RWPE1 (cell line): Measurements from ENCODE around the gene THAP6.

ENCODE experiments used
- CTCF ChIA-PET: fragments of 350-600 bp; sonication (Branson Sonifier 250); formaldehyde crosslinking; extraction: SDS; loops from one replicate; lab custom pipeline; 2021; lab: Yijun Ruan, JAX
- POLR2A ChIA-PET: fragments of 400-600 bp; formaldehyde crosslinking; extraction: SDS; loops from one replicate; lab custom pipeline; 2020; ENCODE audit warnings: antibody characterized with exemption; ENCODE audit not compliant: low non-redundant PET; lab: Yijun Ruan, JAX
- DNase-seq: peaks from one replicate; pipeline ENCODE4 v3.0.0; 2012; ENCODE audit warnings: low spot score
- H3K27ac ChIP-seq: fragments of 450-650 bp; 2 replicates; pipeline ENCODE4 v1.5.1; 2017
- TF ChIP-seq, protein P1 (sequence below): fragments of 450-650 bp; conservative IDR thresholded peaks from 2 replicates; pipeline ENCODE4 v1.5.1; 2017; ENCODE audit warnings: low read depth, mild to moderate bottlenecking

The THAP6 gene, protein sequence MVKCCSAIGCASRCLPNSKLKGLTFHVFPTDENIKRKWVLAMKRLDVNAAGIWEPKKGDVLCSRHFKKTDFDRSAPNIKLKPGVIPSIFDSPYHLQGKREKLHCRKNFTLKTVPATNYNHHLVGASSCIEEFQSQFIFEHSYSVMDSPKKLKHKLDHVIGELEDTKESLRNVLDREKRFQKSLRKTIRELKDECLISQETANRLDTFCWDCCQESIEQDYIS

DNA sequence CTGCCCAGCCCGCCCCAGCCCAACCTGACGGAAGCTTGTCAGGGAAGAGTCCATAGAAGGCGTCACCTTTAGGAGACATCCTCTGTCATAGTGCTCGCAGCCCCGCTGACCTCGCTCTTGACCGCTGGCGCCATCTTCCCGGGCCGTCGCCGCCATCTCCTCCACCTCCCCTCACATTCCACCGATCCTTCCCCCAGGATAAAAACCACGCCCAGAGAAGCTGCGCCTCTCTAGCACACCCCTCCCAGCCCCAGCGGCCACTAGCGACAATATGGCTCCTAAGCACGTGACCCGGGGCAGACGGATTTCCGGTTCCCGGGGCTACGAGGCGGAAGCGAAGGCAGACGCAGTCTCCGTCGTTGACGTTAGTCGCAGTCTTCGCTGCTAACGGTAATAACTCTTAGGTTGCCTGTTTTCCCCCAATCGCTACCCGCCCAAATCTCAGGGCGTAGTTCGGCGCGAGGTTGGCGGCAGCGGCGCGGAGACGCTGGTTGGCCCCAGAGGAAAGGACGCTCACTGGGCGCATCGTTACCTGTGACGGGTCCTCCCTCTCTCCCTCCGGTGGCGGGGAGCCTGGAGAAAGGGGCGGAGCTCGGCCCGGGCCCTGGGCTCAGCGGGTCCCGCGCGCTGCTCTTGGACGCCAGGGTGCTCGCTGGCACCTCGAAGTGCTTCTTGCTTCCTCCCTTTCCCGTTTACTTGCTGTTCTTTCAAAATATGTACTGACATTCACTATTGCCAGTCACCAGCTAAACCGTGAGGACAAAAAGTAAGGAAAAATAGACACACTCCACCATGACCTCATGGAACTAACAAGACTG is at the start of gene THAP6, which contains the start of gene RCHY1:
TSS of gene THAP6 (plus strand) at position 343 of the 818 bp plus-strand sequence. CDS start 980 bp downstream, outside the sequence.
TSS of gene RCHY1 (minus strand) at position 273 of the 818 bp plus-strand sequence. CDS start at position 156, 117 bp downstream.
- ChIA-PET POLR2A (no interaction called here), CTCF (interaction anchor here (0.7 kb wide), 1 partner anchor 26 kb away, joined by 3 read pairs; no protein-coding TSS in a partner anchor)
- TF ChIP-seq, protein P1, sequence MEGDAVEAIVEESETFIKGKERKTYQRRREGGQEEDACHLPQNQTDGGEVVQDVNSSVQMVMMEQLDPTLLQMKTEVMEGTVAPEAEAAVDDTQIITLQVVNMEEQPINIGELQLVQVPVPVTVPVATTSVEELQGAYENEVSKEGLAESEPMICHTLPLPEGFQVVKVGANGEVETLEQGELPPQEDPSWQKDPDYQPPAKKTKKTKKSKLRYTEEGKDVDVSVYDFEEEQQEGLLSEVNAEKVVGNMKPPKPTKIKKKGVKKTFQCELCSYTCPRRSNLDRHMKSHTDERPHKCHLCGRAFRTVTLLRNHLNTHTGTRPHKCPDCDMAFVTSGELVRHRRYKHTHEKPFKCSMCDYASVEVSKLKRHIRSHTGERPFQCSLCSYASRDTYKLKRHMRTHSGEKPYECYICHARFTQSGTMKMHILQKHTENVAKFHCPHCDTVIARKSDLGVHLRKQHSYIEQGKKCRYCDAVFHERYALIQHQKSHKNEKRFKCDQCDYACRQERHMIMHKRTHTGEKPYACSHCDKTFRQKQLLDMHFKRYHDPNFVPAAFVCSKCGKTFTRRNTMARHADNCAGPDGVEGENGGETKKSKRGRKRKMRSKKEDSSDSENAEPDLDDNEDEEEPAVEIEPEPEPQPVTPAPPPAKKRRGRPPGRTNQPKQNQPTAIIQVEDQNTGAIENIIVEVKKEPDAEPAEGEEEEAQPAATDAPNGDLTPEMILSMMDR: no peak
- H3K27ac ChIP-seq: peak within 1 kb of the TSS; percentile 96
- peak; percentile 90 for DNase-seq

DNA sequence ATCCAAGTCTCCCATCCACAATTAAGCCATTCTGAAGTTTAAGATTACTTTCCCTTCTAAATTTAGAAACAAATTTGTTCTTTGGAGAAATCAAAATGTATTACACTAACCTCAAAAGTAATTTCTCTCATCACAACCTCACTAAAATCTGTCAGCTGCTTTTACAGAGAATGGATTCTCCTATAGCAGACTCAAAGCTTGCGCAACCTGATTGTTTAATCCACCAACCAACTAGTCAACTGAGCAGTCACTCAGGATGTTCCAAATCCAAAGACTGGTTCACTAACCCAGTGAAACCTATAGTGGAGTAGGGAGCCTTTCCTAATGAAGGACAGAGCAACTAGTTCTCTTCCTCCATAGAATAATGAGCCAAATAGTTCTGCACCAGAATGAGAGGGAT is 44.4 kb upstream of the THAP6 start:
- ChIA-PET CTCF (interaction anchor here (0.7 to 0.8 kb wide), 3 partner anchors 10 to 593 kb away, joined by 3 read pairs; no protein-coding TSS in a partner anchor), POLR2A (no interaction called here)
- TF ChIP-seq, protein P1: no peak
- no peak overlapping the region for H3K27ac ChIP-seq
- no peak for DNase-seq

DNA sequence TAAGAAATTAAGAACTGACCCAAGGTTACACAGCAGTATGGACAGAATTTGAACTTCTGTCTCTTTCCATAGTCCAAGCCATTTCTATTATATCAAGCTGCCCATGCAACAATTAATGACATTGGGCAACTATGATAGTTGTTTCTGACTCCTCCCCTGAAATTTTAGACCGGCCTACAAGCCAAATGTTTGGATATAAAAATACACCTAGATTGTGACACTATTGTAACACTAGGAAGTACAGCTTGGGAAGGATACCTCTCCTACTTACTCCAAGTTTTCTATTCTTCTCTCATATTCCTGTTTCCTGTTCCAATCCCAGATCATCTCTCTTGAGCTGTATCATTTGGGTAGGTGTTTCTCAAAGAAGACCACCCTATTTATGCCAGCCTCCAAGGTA is 43.5 kb upstream of the THAP6 start:
- H3K27ac ChIP-seq: no peak overlapping the region
- ChIA-PET POLR2A (no interaction called here), CTCF (no interaction called here)
- DNase-seq: no peak
- TF ChIP-seq, protein P1: no peak

DNA sequence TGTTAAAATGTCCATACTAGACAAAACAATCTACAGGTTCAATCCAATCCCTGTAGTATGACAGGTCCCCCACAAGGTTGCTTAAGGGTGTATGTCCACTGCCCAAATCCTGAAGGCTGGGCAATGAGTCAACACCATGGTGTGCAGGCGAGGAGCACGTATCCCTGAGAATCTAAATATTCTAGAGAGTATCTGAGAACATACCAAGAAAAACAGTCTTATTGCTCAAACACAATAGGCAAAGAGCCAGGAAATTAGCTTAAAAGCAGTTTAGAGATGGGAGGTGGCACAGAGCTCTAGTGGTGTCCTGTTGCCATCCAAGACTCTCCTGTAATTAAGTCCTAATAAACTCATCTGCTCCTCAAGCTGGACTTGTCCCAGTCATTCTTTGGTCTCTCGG is 37.1 kb upstream of the THAP6 start:
- CTCF ChIA-PET: no interaction called here
- POLR2A ChIA-PET: no interaction called here
- H3K27ac ChIP-seq: no peak overlapping the region
- no peak for DNase-seq
- TF ChIP-seq, protein P1: no peak

DNA sequence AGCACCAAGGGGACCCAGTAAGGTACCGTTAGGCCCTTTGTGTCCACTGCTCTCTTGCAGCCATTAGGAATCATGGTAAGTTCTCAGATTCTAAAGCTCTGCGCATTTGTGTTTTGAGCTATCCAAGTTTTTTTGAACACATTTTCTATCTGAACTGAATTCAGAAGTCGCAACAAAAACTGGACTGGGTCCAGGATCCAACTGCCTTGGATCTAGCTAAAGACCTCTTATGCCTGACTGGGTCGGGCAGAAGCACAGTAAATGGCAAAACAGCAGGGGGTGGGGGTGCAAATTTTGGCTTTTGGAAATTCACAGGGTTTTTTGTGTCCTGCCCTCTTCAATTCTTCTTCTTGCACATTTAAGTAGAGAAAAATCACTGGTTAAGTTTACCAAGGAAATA is 30.1 kb upstream of the THAP6 start:
- ChIA-PET POLR2A (no interaction called here), CTCF (interaction anchor here (0.6 kb wide), 1 partner anchor 1487 kb away, joined by 3 read pairs; no protein-coding TSS in a partner anchor)
- DNase-seq: no peak
- TF ChIP-seq, protein P1: no peak
- H3K27ac ChIP-seq: no peak overlapping the region

DNA sequence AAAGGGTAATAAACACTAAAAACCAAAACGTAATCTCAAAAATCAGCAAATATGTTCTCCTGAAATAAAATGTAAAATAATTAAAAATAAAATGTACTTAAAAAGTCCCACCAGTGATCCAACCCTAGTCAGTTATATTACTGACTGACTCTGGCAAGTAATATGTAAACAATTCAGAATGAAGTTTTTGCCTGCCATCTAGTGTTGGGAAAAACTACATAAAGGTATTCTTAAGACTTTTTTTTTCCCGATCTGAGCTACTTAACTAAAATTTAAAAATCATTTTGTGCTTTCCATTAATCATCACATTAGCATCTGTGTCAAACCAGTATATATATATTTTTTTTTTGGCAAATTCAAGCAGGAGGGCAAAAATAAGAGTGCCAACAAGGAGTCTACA is 24.1 kb upstream of the THAP6 start:
- TF ChIP-seq, protein P1: peak; percentile 25; the same call in 1 of the 2 replicates
- ChIA-PET POLR2A (no interaction called here), CTCF (interaction anchor here (0.6 to 0.8 kb wide), 5 partner anchors 57 to 948 kb away, joined by 3 to 4 read pairs (median 3); no protein-coding TSS in a partner anchor)
- no peak for DNase-seq
- H3K27ac ChIP-seq: no peak overlapping the region
